Umbilical cord (tissue), 2 donors: ENCODE measurements around the gene CD3E. TPM values are rescaled to one million over a fixed set of nuclear protein-coding genes. Genes with fewer than 3 reads are reported as not detected.
A peak's percentile ranks its signal among the peaks of the same experiment; 100 is the strongest.
"Not testable (repeated sequence)": the region's sequence is repeated elsewhere in the genome, so short reads cannot be mapped to it uniquely, and the experiment has no call there.

ENCODE experiments used
- DNase-seq: peaks from one replicate; pipeline ENCODE4 v3.0.0-alpha.2; 2015; ENCODE audit warnings: low spot score
- total RNA-seq: library from RNA; depleted of rRNA; stranded (reverse); fragments of >200 nt; gene quantifications from one replicate; pipeline ENCODE4 v1.2.3, GENCODE V29; 2014; ENCODE audit warnings: low replicate concordance; ENCODE audit not compliant: insufficient read depth

Gene CD3E
- total RNA-seq, 1 donor from 2014 or later, result not detected

DNA sequence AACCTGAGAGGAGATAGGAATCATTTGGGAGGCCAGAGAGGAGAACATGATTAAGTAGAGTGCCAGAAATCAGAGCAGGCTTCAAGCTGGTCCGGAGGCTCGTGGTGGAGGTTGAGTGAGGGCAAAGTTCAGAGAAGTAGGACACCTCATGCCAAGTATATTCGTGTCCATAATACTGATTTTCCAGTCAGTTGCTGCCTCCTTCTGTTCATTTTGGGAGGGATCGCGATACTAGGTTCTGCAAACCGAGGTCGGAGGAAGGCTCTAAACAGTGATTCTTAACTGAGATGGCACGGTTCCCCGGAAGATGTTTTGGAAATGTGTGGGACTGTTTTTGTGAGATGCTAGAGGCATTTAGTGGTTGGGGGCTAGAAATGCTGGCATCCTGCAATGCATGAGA lies 13.6 kb upstream of the CD3E start:
- DNase-seq, result peak; percentile 32

DNA sequence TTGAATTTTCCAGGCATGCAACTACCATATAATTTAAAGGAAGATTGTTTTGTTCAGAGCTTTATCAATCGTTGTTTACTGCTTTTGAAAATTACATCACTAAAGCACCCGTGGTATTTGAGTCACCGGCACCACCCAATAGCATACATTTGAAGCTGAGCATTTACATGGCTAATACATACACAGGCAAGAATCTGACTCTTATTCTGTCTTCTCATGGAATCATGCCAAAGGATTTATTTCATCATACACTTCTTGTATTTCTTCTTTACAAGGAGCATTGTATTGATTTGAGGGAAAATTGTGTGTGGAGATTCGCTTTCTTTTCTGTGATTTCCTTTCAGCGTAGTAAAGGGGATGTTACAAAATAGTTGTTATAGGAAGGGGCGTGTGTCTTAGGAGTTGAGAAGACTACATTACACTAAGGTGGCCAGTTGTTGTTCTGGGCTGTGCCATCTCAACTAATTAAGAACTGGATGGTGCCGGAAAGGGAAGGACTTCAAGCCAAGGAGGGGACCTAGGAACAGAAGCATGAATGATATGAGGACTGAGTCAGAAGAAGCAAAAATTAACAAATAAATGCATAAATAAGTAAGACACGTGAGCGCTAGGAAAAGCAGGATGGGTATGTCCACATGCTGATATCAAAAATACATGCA lies 12.9 kb upstream of the CD3E start:
- no peak for DNase-seq

DNA sequence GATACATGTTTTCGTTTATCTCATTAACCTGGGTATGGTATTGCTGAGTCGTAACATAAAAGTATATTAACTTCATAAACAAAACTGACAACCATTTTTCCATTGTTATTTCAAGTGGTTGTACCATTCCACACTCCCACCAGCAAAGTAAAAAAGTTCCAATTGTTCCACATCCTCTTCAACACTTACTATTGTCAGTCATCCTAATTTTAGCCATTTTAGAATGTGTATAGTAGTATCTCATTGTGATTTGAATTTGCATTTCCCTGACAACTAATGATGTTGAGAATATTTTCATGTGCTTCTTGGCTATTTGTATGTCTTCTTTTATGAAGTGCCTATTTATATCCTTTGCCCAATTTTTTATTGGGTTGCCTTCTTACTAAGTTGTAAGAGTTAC lies 10.5 kb upstream of the CD3E start:
- no peak for DNase-seq

DNA sequence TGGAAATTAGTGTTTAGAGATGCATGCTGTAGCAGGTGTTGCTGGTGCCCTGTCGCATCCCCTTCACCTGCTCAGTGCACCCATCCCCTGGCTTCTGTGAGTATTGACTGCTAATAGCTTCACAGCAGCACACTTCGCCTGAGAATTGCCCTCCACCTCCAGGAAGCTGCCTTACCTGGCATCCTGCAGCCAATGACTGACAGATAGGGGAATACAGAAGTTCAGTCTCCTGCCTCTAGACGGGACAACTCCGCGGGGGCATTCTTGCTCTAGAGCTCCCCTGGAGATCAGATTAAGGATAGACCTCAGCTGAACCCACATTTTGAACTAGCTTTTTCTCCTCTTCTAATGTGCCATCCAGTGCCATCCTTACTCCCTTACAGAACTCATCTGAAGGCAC lies 9.3 kb upstream of the CD3E start:
- no peak for DNase-seq

DNA sequence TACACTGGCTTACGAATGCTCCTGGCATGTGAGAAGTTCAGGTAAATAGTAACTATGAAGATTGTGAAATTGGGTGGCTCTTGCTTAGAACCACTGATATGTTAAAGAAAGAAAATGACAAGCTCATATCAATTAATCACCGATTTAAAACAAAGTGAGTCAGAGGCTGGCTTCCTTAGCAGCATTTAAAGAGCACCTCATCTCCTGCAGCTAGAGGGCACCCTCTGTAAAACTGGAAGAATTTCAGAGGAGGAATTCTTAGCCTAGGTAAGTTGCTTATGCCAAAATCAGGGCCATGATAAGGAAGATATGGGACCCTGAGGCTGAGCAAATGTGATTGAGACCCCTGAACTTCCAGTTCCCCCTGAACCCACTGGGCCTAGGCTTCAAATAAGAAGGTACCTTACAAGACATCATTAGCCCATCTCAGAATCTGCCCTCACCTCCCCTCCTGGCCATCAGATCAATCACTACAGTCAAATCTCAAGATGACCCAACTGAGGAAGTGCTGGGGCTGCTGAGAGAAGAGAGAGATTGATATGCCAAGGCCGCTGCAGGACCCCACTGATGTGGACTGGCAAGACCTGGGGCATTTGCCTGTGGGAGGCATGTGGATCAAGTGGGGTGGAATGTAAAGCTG lies 8.6 kb upstream of the CD3E start:
- DNase-seq, result peak; percentile 11

DNA sequence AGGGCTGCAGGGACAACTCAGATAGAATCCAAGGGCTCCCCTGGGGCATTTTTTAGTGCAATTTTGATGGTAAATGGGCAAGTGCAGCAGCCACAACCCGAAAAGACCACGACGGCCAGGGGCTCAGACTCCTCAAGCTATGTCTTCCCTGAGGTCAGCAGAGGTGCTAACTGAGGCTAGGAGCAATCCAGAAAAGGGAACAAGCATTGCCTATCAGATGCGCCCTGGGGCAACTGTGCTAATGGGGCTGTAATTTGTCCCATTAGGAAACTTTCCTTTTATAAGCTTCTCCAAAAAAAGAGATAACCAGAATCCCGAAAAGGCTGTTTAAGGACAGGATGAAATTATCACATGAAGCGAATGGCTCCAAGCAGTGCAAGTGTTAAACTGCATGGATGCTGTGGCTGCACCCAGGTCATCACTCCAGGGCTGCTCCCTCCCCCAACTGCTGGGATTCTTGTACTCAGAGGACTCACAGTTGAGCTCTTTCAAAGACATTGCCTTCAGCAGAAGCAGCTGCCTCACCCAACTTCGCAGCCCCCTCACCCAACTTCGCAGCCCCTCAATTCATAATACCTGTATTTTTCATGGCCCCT lies 2.8 kb upstream of the CD3E start:
- DNase-seq, result no peak

DNA sequence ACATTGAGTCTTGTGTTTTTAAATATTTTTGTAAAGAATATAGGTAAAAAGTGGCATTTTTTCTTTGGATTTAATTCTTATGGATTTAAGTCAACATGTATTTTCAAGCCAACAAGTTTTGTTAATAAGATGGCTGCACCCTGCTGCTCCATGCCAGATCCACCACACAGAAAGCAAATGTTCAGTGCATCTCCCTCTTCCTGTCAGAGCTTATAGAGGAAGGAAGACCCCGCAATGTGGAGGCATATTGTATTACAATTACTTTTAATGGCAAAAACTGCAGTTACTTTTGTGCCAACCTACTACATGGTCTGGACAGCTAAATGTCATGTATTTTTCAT lies 333 bp upstream of the CD3E start:
- DNase-seq, result no peak

DNA sequence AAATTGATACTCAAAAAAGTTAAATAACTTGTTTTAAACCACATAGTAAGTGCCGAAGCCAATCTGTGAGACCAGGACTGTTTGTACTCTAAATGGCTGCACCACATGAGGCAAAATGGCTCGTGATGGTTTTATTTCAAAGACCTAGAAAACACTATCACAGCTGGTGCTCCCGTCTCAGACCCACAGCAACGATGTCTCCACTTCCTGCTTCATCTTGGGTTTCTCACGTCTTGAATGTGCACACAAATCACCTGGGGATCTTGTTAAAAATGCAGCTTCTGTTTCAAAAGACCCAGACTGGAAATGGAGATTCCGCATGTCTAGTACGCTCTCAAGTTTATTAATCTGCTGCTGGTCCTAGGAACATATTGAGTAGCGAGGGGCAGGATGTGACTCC lies 1.2 kb downstream of the CD3E start:
- no peak for DNase-seq

DNA sequence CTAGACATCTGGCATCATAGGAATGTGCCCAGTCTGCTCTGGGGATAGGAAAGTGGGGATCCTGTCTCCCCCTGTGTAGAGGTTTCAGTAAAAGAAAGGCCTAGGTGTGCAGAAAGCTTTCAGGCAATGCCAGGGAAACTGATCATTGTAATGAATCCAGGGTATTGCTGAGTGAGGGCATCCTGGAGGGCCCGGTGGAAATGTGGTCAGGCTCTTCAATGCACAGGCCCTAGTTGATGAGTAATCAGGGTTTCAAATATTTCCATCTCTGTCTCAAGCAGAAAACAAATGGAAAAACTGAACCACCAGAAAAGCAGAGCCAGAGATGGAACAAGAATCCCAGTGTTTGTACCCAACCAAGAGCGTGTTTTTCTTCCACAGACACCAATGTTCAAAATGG lies 2.0 kb downstream of the CD3E start:
- DNase-seq, result no peak

DNA sequence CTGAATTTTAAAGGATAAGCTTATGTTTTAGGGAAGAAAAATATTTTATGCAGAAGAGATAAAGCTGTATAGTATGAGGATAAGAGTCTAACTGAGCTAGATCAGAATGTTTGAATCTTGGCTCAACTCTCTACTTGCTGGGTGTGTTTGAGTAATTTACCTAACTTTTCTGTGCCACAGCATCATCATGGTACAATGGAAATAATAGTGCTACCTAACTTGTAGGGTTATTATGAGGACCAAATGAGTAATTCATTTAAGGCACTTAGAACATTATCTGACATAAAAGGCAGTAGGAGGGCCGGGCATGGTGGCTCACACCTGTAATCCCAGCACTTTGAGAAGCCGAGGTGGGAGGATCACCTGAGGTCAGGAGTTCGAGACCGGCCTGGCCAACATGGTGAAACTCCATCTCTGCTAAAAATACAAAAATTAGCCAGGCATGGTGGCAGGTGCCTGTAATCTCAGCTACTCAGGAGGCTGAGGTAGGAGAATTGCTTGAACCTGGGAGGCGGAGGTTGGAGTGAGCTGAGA lies 4.5 kb downstream of the CD3E start:
- DNase-seq, result not testable (repeated sequence)

DNA sequence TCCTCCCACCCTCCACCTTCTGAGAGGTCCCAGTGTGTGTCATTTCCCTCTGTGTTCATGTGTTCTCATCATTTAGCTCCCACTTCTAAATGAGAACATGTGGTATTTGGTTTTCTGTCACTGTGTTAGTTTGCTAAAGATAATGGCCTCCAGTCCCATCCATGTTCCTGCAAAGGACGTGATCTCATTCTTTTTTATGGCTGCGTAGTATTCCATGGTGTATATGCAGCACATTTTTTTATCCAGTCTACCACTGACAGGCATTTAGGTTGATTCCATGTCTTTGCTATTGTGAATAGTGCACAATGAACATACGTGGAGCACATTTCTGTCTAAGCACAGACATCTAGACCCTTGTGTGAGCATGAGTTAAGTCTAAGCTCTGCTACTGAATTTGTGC lies 5.7 kb downstream of the CD3E start:
- DNase-seq, result no peak

DNA sequence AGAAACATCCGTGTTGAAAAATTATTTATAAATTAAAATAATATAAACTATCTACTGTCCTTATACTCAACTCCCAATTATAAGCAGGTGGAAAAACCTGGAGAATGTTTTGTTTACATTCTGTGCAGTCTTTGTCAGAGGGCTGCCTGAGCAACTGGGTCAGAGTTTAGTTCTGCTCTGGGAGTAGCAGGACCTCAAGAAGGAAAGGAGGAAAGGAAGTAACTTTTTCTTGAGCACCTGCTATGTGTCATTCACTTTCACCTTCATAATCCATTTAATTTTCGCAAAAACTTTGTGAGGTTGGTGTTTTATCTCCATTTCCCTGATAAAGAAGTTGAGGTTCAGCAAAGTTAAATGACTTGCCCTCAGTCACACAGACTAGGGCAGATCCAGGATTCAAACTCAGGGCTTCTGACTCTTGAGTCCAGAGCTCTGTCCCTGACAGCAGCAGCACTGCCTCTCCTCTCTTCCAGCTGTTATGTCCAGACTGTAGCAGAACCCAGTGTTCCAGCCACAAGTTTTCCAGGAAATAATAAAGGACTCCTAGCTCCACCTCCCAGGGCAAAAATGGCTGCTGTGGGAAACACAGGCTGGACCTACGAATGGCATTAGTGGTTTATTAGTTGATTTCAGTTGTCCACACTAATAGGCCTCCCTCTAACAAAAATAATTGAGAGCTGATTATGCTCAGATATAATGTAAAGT lies 6.4 kb downstream of the CD3E start:
- DNase-seq, result no peak

DNA sequence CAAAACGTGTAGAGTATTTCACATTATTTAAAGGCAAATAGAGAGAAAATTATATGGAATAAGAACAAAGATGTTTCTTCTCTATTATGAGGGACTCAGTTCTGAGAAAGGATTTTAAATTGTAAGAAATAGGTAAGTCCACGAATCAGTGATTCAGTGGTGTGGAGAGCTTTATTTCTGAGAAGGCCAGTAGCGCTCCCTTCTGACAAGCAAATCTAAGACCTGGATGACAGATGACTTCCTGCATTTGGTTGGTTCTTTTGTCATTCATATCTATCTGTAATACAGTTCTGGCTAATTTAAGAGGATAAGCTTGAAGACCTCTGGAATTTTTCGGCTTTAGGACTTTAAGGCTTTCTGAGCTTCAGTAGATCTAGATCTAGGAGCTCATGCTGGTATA lies 7.0 kb downstream of the CD3E start:
- no peak for DNase-seq

DNA sequence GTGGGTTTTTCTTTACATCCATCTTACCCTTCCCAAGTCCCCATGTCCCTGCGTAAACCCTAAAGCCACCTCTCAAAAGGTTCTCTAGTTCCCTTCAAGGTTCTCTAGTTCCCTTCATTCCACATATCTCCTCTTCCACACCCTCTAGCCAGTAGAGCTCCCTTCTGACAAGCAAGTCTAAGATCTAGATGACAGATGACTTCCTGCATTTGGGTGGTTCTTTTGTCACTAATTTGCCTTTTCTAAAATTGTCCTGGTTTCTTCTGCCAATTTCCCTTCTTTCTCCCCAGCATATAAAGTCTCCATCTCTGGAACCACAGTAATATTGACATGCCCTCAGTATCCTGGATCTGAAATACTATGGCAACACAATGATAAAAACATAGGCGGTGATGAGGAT lies 7.8 kb downstream of the CD3E start:
- DNase-seq, result no peak

DNA sequence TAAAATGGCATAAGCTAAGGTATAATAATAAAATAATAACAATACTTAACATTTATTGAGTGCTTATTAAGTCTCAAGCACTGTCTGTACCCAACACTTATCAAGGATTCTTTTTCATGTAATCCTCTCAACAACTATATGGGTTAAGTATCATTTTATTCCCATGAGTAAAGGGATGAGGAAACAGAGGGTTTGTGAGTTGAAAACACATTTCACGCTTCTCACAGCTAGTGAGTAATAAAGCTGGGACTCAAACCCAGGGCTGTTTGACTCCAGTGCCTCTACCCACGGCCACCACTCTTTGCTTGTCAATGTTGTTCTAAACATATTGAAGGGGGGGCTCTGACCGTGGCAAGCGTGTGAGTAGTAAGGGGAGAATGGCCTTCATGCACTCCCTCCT lies 8.7 kb downstream of the CD3E start:
- DNase-seq, result no peak

DNA sequence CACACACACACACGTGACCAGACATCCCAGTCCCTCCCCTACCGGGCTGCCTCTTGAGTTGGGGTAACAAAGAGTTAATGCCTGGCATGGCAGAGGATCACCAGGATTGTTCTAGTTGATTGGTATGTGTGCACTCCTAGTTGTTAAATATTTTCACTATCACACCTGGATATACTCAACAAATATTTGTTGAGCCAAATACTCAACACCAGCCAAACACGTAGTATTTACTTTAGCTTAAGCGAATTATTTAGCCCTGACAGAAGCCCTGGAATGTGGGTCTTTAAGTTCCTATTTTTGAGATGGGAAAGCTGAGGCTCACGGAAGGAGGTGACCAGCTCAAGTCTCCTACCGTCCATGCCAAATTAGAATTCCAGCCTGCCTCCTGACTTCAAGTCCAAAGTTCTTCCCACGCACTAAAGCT lies 10.5 kb downstream of the CD3E start:
- no peak for DNase-seq

DNA sequence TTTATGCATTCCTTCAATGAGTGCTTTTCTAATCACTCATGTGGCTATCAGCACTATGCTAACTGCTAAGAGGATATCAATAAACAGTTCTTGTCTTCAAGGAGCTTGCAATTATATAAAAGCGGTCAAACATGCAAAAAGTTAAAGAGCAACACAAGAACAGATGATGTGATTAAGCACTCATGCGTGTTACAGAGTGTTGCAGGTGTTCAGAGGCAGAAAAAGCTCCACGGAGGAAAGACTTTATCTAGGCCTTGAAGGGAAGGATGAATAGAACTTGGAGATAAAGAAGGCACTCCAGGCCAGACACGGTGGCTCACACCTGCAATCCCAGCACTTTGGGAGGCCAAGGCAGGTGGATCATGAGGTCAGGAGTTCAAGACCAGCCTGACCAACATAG lies 13.6 kb downstream of the CD3E start:
- DNase-seq, result no peak

DNA sequence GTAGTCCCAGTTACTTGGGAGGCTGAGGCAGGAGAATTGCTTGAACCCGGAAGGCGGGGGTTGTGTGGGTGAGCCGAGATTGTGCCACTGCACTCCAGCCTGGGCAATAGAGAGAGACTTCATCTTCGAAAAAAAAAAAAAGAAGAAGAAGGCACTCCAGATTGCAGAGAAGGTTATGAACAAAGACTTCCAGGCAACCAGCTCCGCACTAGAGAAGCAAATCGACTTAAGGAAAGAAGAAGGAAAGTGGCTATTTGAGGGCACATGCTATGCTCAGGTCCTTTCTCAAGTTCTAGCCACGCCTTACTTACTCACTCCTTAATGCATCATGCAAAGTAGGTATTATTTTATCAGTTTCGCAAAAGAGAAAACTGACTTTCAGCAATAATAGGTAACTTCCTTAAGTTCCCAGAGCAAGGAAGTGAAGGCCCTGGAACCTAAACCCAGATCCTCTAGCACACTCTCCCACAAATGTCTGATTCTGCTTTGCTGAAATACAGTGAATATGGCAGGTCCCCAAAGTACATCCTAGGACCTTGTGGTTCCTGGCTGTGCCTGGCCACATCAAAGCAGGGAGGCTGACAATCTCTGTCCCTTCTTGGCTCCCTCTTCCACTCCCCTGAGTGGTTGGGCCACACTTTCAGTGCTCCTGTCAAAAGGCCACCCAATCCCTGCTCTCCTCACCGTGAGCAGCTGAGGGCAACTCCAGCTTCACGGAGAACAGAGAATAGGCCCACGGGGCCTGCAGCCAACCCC lies 14.2 kb downstream of the CD3E start:
- peak; percentile 7 for DNase-seq

DNA sequence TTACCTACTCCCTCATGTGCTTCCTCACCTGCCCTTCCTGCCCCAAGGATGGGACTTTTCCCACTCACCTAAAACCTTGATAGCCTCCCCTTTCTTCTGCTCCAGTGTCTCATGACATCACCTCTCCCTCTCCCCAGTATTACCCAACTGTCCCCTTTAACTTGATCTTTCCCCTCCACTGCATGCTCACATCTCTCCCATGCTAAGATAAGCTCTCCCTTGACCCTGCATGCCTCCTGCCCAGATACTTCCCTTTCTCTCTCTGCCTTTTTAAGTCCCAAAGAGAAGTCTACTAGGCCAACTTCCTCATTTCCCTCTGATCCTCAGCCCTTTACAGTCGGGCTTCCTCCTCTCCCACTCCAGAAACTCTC lies 14.8 kb downstream of the CD3E start:
- peak; percentile 20 for DNase-seq

DNA sequence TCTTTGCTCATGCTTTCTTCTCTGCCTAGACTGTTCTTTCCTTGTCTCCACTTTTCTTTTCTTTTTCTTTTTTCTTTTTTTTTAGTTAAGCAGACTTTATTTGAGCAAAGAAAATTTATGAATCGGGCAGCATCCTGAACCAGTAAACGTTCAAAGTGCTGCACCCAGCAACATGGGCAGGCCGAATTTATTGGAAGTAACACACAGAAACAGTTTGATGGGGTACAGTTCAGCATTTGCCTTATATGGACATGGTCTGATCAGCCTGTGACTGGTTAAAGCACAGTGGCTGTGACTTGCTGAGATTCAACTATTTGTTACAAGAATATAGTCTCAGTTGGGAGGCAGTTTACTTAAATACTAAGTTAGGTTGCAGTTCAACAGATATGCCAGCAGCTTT lies 16.0 kb downstream of the CD3E start:
- no peak for DNase-seq

DNA sequence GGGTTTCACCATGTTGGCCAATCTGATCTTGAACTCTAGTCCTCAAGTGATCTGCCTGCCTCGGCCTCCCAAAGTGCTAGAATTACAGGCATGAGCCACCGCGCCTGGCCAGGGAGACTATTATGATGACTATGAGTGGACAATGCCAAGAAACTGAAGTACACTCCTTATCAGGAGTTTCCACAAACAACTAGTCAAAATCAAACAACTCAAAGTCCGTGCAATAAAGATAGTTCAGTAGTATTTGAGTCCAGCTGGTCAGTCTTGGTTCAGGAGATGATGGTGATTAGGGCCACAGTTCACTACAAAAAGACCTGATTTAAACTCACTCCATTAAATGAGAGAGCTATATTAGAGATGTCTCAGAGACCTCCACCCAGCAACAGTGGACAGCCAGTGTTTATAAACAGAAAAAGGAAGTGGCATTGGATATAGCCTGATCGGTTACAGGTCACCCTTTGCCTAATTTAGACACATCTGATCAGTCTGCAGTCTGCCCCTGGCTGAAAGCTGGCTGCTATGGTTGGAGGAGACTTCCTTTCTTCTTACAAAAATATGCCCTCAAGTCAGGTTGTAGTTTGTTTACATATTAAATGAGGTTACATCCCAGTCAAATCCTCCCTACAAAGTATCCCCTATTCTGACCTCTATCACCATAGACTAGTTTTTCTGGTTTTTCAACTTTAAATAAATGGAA lies 17.0 kb downstream of the CD3E start:
- peak; percentile 7 for DNase-seq
